PC-9 (cell line): ENCODE measurements around the gene DDX42.

Experiments used
- EZH2 ChIP-seq: fragments of 200-600 bp; sonication (generic); IDR thresholded peaks from 2 replicates; pipeline ENCODE4 v1.8.0; 2017; ENCODE audit warnings: antibody characterized with exemption, low read depth
- TF ChIP-seq, protein P1 (sequence below): fragments of 200-600 bp; sonication (generic); conservative IDR thresholded peaks from 2 replicates; pipeline ENCODE4 v1.6.1; 2017; ENCODE audit warnings: mixed run types, antibody characterized with exemption, mild to moderate bottlenecking, moderate library complexity

DNA sequence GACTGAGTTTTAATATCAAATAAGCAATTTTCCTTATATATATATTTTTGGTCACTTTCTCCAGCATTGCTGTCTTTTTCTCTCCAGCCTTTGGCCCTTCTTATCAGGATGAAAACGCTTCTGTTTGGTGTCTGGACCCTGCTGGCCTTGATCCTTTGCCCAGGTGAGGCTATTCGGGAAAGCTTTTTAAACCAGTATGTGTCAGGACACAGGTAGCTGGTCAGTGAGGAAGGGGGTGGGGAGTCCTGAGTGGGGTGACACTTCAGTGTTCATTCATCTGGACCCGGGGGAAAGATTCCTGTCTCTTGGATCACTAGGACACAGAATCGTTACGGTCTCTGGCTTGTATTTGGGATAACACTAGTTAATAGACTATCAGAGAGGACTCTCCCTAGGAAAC lies 80.7 kb downstream of the DDX42 start:
- TF ChIP-seq, protein P1, sequence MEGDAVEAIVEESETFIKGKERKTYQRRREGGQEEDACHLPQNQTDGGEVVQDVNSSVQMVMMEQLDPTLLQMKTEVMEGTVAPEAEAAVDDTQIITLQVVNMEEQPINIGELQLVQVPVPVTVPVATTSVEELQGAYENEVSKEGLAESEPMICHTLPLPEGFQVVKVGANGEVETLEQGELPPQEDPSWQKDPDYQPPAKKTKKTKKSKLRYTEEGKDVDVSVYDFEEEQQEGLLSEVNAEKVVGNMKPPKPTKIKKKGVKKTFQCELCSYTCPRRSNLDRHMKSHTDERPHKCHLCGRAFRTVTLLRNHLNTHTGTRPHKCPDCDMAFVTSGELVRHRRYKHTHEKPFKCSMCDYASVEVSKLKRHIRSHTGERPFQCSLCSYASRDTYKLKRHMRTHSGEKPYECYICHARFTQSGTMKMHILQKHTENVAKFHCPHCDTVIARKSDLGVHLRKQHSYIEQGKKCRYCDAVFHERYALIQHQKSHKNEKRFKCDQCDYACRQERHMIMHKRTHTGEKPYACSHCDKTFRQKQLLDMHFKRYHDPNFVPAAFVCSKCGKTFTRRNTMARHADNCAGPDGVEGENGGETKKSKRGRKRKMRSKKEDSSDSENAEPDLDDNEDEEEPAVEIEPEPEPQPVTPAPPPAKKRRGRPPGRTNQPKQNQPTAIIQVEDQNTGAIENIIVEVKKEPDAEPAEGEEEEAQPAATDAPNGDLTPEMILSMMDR = no peak
- TF ChIP-seq EZH2 = no peak
